ENCODE data around the gene PRTG. TPM values are rescaled to one million over a fixed set of nuclear protein-coding genes. Genes with fewer than 3 reads are reported as not detected.
A peak's percentile ranks its signal among the peaks of the same experiment; 100 is the strongest.

The PRTG gene
- total and polyA plus RNA-seq, 4 donors, result 0.68 to 21.9 (median 7.2) TPM

DNA sequence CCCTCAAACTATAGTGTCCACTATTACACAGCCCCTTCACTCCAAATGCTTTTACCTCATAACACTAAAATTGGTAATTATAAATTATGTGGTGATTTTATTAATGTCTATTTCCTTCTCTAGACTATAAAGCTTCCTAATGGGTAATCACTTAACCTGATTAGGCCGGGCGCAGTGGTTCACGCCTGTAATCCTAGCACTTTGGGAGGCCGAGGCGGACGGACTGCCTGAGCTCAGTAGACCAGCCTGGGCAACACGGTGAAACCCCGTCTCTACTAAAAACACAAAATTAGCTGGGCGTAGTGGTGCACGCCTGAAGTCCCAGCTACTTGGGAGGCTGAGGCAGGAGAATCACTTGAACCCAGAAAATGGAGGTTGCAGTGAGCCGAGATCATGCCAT is 83.5 kb downstream of the PRTG start:
- Histone ChIP-seq H3K9me3 (ENCODE audit: control insufficient read depth in 4 of 4, insufficient read depth in 3 of 4, low read length in 3 of 4) (no peaks in the 10 kb centered on the region), H3K4me1 (ENCODE audit: control insufficient read depth in 5 of 5, insufficient read depth in 5 of 5, low read length in 5 of 5) (peaks cover 0 to 14% (median 5%) of the 10 kb centered on the region in 5 donors), H3K27ac (ENCODE audit: low read depth in 1 of 2, low read length in 1 of 2) (no peak overlapping the region), H3K27me3 (ENCODE audit: control insufficient read depth in 3 of 3, insufficient read depth in 3 of 3, low read length in 2 of 3) (no peaks in the 10 kb centered on the region), H3K36me3 (ENCODE audit: control insufficient read depth in 4 of 4, insufficient read depth in 4 of 4, low read length in 4 of 4) (no peaks in the 10 kb centered on the region), H3K9ac (ENCODE audit: insufficient read depth in 1 of 2, low read length in 2 of 2) (no peak overlapping the region), H3K4me3 (no peak overlapping the region)
- no peak for DNase-seq
- WGBS, 2 donors, result 96 to 98% methylated on average over 11 of the region's 11 CpGs
- ATAC-seq (ENCODE audit: insufficient read depth, low FRiP score), result no peak
- TF ChIP-seq, protein P1, sequence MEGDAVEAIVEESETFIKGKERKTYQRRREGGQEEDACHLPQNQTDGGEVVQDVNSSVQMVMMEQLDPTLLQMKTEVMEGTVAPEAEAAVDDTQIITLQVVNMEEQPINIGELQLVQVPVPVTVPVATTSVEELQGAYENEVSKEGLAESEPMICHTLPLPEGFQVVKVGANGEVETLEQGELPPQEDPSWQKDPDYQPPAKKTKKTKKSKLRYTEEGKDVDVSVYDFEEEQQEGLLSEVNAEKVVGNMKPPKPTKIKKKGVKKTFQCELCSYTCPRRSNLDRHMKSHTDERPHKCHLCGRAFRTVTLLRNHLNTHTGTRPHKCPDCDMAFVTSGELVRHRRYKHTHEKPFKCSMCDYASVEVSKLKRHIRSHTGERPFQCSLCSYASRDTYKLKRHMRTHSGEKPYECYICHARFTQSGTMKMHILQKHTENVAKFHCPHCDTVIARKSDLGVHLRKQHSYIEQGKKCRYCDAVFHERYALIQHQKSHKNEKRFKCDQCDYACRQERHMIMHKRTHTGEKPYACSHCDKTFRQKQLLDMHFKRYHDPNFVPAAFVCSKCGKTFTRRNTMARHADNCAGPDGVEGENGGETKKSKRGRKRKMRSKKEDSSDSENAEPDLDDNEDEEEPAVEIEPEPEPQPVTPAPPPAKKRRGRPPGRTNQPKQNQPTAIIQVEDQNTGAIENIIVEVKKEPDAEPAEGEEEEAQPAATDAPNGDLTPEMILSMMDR (IDR thresholded peaks at IDR 0.05; ENCODE audit: control extremely low read depth, extremely low read depth), result no peak

- Histone ChIP-seq H3K27ac (ENCODE audit: low read depth in 1 of 2, low read length in 1 of 2) (no peak overlapping the region), H3K4me3 (no peak overlapping the region), H3K4me1 (ENCODE audit: control insufficient read depth in 5 of 5, insufficient read depth in 5 of 5, low read length in 5 of 5) (peaks cover 0 to 14% (median 5%) of the 10 kb centered on the region in 5 donors), H3K36me3 (ENCODE audit: control insufficient read depth in 4 of 4, insufficient read depth in 4 of 4, low read length in 4 of 4) (no peaks in the 10 kb centered on the region), H3K27me3 (ENCODE audit: control insufficient read depth in 3 of 3, insufficient read depth in 3 of 3, low read length in 2 of 3) (no peaks in the 10 kb centered on the region), H3K9ac (ENCODE audit: insufficient read depth in 1 of 2, low read length in 2 of 2) (no peak overlapping the region), H3K9me3 (ENCODE audit: control insufficient read depth in 4 of 4, insufficient read depth in 3 of 4, low read length in 3 of 4) (no peaks in the 10 kb centered on the region)
- 84 to 90% methylated on average over 1 of the region's 1 CpG for WGBS, 2 donors
- DNase-seq, result no peak
- no peak for ATAC-seq (ENCODE audit: insufficient read depth, low FRiP score)
- TF ChIP-seq, protein P1 (IDR thresholded peaks at IDR 0.05; ENCODE audit: control extremely low read depth, extremely low read depth), result no peak
These were observed 84.1 kb downstream of the PRTG start for GRCh38 chr15:55658886-55659285.

GRCh38 chr15:55654561-55655031 is 88.4 kb downstream of the PRTG start:
- Histone ChIP-seq H3K4me1 (ENCODE audit: control insufficient read depth in 5 of 5, insufficient read depth in 5 of 5, low read length in 5 of 5) (peaks cover 0 to 4% (median 3%) of the 10 kb centered on the region in 5 donors), H3K9ac (ENCODE audit: insufficient read depth in 1 of 2, low read length in 2 of 2) (no peak overlapping the region), H3K36me3 (ENCODE audit: control insufficient read depth in 4 of 4, insufficient read depth in 4 of 4, low read length in 4 of 4) (no peaks in the 10 kb centered on the region), H3K27ac (ENCODE audit: low read depth in 1 of 2, low read length in 1 of 2) (no peak overlapping the region), H3K27me3 (ENCODE audit: control insufficient read depth in 3 of 3, insufficient read depth in 3 of 3, low read length in 2 of 3) (no peaks in the 10 kb centered on the region), H3K4me3 (no peak overlapping the region), H3K9me3 (ENCODE audit: control insufficient read depth in 4 of 4, insufficient read depth in 3 of 4, low read length in 3 of 4) (no peaks in the 10 kb centered on the region)
- TF ChIP-seq, protein P1 (IDR thresholded peaks at IDR 0.05; ENCODE audit: control extremely low read depth, extremely low read depth), result no peak
- no peak for ATAC-seq (ENCODE audit: insufficient read depth, low FRiP score)
- DNase-seq, result peak in 2 of 3 donors; percentile 26 to 53
- 41 to 59% methylated on average over 4 of the region's 4 CpGs for WGBS, 2 donors

DNA sequence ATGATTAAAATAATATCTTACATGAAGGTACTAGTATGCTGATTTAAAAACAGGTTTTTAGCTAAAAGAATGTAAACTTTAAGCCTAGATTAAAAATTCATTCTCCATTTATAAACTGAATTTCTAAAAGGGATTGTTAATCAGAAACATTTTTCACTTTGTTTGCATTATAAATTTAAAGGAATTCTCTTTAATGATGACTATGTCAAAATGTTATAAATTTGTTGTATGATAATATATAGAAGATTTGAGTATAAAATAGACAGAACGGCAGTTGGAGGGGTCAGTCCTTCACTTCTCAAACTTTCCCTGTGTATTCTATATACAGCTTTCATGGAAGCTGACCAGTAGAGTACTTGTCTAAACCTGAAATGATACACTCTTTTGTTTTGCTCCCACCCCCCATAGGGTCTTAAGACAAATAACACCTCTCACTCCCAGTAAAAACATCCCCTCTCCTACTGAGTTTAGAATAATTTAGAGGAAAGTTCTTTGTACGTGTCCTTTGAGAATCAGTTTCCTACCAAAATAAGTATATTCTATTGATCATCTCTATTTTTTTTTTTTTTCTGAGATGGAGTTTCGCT is 90.0 kb downstream of the PRTG start:
- Histone ChIP-seq H3K4me1 (ENCODE audit: control insufficient read depth in 5 of 5, insufficient read depth in 5 of 5, low read length in 5 of 5) (peaks cover 0 to 4% (median 3%) of the 10 kb centered on the region in 5 donors), H3K9ac (ENCODE audit: insufficient read depth in 1 of 2, low read length in 2 of 2) (no peak overlapping the region), H3K27ac (ENCODE audit: low read depth in 1 of 2, low read length in 1 of 2) (no peak overlapping the region), H3K36me3 (ENCODE audit: control insufficient read depth in 4 of 4, insufficient read depth in 4 of 4, low read length in 4 of 4) (no peaks in the 10 kb centered on the region), H3K4me3 (no peak overlapping the region), H3K9me3 (ENCODE audit: control insufficient read depth in 4 of 4, insufficient read depth in 3 of 4, low read length in 3 of 4) (no peaks in the 10 kb centered on the region), H3K27me3 (ENCODE audit: control insufficient read depth in 3 of 3, insufficient read depth in 3 of 3, low read length in 2 of 3) (no peaks in the 10 kb centered on the region)
- DNase-seq, result no peak
- no peak for ATAC-seq (ENCODE audit: insufficient read depth, low FRiP score)
- 94 to 96% methylated on average over 3 of the region's 3 CpGs for WGBS, 2 donors
- TF ChIP-seq, protein P1 (IDR thresholded peaks at IDR 0.05; ENCODE audit: control extremely low read depth, extremely low read depth), result no peak

Measured in lung (tissue), 12 donors.